HepG2 (cell line): ENCODE data around the gene HAGHL. TPM values are rescaled to one million over a fixed set of nuclear protein-coding genes. Genes with fewer than 3 reads are reported as not detected.

ENCODE experiments used
- AHR ChIP-seq: IDR thresholded peaks from 2 replicates; pipeline ENCODE4 v1.6.1; 2018; ENCODE audit warnings: missing genetic modification reagents, missing compliant biosample characterization
- ARID4A ChIP-seq: sonication (generic); formaldehyde crosslinking; IDR thresholded peaks from 2 replicates; pipeline ENCODE4 v1.5.0; 2020; ENCODE audit warnings: mild to moderate bottlenecking, missing genetic modification reagents, borderline replicate concordance
- BRCA1 ChIP-seq: sonication (generic); formaldehyde crosslinking; IDR thresholded peaks from 2 replicates; pipeline ENCODE4 v1.4.0; 2020; ENCODE audit warnings: missing genetic modification reagents
- EED ChIP-seq: sonication (generic); formaldehyde crosslinking; IDR thresholded peaks from 2 replicates; pipeline ENCODE4 v1.5.0; 2020; ENCODE audit warnings: mild to moderate bottlenecking, missing genetic modification reagents
- GABPA ChIP-seq, 2 experiments: IDR thresholded peaks; 2 replicates each; pipeline ENCODE4 v1.6.1; 2011 to 2016; ENCODE audit warnings: low read depth in 2 of 2, low read length in 1 of 2, missing biosample characterization in 1 of 2, missing genetic modification characterization in 1 of 2
- JUND ChIP-seq: sonication (generic); formaldehyde crosslinking; IDR thresholded peaks from 2 replicates; pipeline ENCODE4 v1.8.0; 2022; ENCODE audit warnings: mild to moderate bottlenecking, missing genetic modification reagents
- KLF12 ChIP-seq: sonication (generic); formaldehyde crosslinking; IDR thresholded peaks from 2 replicates; pipeline ENCODE4 v1.4.0; 2020; ENCODE audit warnings: missing genetic modification reagents, borderline replicate concordance
- LCORL ChIP-seq, 2 experiments: fragments of 450-650 bp in 1 of 2; sonication (generic) in 1 of 2; formaldehyde crosslinking in 1 of 2; IDR thresholded peaks; 2 replicates each; pipeline versions ENCODE4 v1.5.0 to v1.6.1; 2017 to 2020; ENCODE audit warnings: antibody characterized with exemption in 1 of 2, missing genetic modification reagents in 1 of 2
- MEIS2 ChIP-seq: sonication (generic); formaldehyde crosslinking; IDR thresholded peaks from 2 replicates; pipeline ENCODE4 v1.9.0; 2021; ENCODE audit warnings: mild to moderate bottlenecking, missing genetic modification reagents
- NFRKB ChIP-seq: fragments of 450-650 bp; IDR thresholded peaks from 2 replicates; pipeline ENCODE4 v1.6.1; 2017
- NFYC ChIP-seq: IDR thresholded peaks from 2 replicates; pipeline ENCODE4 v1.6.1; 2016; ENCODE audit warnings: missing genetic modification reagents, missing compliant biosample characterization
- RFX3 ChIP-seq: IDR thresholded peaks from 2 replicates; pipeline ENCODE4 v1.6.1; 2016; ENCODE audit warnings: missing biosample characterization, missing genetic modification reagents
- RFX5 ChIP-seq: IDR thresholded peaks from 2 replicates; pipeline ENCODE4 v1.6.1; 2011; ENCODE audit warnings: low read depth, low read length, improper control_type of control experiment
- SOX6 ChIP-seq, 2 experiments: fragments of 450-650 bp in 1 of 2; sonication (generic) in 1 of 2; formaldehyde crosslinking in 1 of 2; IDR thresholded peaks; 2 replicates each; pipeline versions ENCODE4 v1.4.0 to v1.6.1; 2017 to 2020; ENCODE audit warnings: antibody characterized with exemption in 1 of 2, mild to moderate bottlenecking in 1 of 2, missing genetic modification reagents in 1 of 2
- TOPORS ChIP-seq: sonication (generic); formaldehyde crosslinking; IDR thresholded peaks from 2 replicates; pipeline ENCODE4 v1.8.0; 2023; ENCODE audit warnings: mild to moderate bottlenecking, missing genetic modification reagents
- ZBTB43 ChIP-seq: sonication (generic); formaldehyde crosslinking; conservative IDR thresholded peaks from 2 replicates; pipeline ENCODE4 v1.4.0; 2020; ENCODE audit warnings: missing genetic modification reagents
- ZBTB7B ChIP-seq: sonication (generic); formaldehyde crosslinking; IDR thresholded peaks from 2 replicates; pipeline ENCODE4 v1.4.0; 2020; ENCODE audit warnings: missing genetic modification reagents
- ZNF503 ChIP-seq: sonication (generic); formaldehyde crosslinking; IDR thresholded peaks from 2 replicates; pipeline ENCODE4 v1.4.0; 2020; ENCODE audit warnings: missing genetic modification reagents
- ZNF563 ChIP-seq: sonication (generic); formaldehyde crosslinking; IDR thresholded peaks from 2 replicates; pipeline ENCODE4 v1.8.0; 2022; ENCODE audit warnings: mild to moderate bottlenecking, moderate library complexity, missing genetic modification reagents
- ZNF710 ChIP-seq: sonication (generic); formaldehyde crosslinking; IDR thresholded peaks from 2 replicates; pipeline ENCODE4 v1.5.0; 2020; ENCODE audit warnings: mild to moderate bottlenecking, missing genetic modification reagents, borderline replicate concordance
- polyA plus RNA-seq, 8 experiments: library from polyadenylated mRNA; depleted of rRNA in 3 of 8; stranded (reverse) in 7 of 8; unstranded in 1 of 8; fragments of >200 nt; fragmentation: Illumina TruSeq in 4 of 8; extraction: Trizol in 4 of 8; gene quantifications; 2 replicates each; pipeline versions ENCODE4 v1.2.1 to v1.2.3, GENCODE V29; 2011 to 2016; ENCODE audit warnings: low read depth in 4 of 8, missing spikeins in 1 of 8, mixed read lengths in 1 of 8; ENCODE audit not compliant: insufficient read depth in 1 of 8
- total RNA-seq, 5 experiments: library from RNA; depleted of rRNA; stranded (reverse); fragments of >200 nt; fragmentation: Illumina TruSeq; extraction: Trizol; gene quantifications; 2 replicates each; pipeline ENCODE4 v1.2.3, GENCODE V29; 2016; ENCODE audit warnings: low read depth in 1 of 5

HAGHL gene
- total and polyA plus RNA-seq, 2 of the 13 experiments (the other 11 are each of a cell fraction or from before 2014, with no cell fraction given): 3.4 to 8.4 TPM

DNA sequence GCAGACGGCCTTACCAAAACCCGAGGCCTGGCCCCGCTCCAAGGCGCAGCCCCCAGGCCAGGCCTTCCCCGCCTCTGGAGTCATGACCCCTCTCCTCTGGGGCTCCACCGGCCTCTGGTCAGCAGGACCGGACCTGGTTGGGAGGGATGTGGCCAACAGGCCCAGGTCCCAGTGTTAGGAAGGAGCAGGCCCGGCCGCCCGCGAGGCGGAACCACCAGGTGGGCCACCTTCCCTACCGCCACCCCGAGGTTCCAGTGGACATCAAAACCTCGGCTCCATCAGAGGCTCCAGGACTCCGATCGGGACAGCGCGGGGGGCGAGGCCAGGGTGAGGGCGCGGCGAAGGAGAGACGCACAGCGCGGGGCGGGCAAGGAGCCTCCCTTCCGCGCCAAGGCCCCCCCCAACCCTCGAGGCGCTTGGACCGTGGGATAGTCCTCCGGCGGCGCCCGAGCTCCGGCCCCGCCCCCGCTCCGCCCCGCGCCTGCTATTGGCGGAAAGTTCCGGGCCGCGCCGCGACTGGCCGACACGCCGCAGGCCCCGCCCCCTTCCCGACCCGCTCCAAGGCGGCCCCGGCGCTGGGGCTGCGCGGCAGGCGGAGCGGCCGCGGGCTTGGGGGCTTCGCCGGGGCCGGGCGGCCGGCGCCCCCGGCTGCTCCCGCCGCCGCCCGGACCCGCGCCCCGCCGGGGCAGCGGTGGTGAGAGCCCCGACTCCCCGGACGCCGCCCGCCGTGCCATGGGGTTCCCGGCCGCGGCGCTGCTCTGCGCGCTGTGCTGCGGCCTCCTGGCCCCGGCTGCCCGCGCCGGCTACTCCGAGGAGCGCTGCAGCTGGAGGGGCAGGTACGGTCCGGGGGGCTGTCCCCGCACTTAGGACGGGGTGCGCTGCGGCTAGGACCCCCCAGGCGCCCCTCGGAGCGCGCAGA, 12.1 kb upstream of the HAGHL start, which contains the start of gene METRN (continued):
- TF ChIP-seq EED (CRISPR knock-in tag) (no peak), ZNF710 (CRISPR knock-in tag) (no peak), ZNF503 (no peak), RFX5 (no peak), ARID4A (peak; percentile 44), ZBTB43 (CRISPR knock-in tag) (no peak), RFX3 (CRISPR knock-in tag) (no peak), KLF12 (no peak), TOPORS (CRISPR knock-in tag) (no peak), ZBTB7B (CRISPR knock-in tag) (no peak), AHR (CRISPR knock-in tag) (no peak), LCORL (IDR thresholded peaks at IDR 0.05) (no peak), LCORL (CRISPR knock-in tag; IDR thresholded peaks at IDR 0.05) (no peak), SOX6 (IDR thresholded peaks at IDR 0.05) (no peak), SOX6 (CRISPR knock-in tag; IDR thresholded peaks at IDR 0.05) (0 out of 2 replicates have a peak, but pooled peaks have one; percentile 15), NFRKB (no peak), NFYC (CRISPR knock-in tag) (peak; percentile 73), GABPA (IDR thresholded peaks at IDR 0.05; ENCODE audit: low read depth, low read length) (no peak), GABPA (CRISPR knock-in tag; IDR thresholded peaks at IDR 0.05; ENCODE audit: low read depth) (no peak), BRCA1 (no peak), ZNF563 (CRISPR knock-in tag) (0 out of 2 replicates have a peak, but pooled peaks have one; percentile 32), MEIS2 (CRISPR knock-in tag) (0 out of 2 replicates have a peak, but pooled peaks have one; percentile 13), JUND (no peak)
